Islet of Langerhans (tissue), 1 donor: ENCODE results near the gene NPM3.

Experiments used
- FAIRE-seq: peaks from one replicate; lab custom pipeline; 2011; peaks lifted over from hg19 to GRCh38; lab: Jason Lieb, UNC

Gene NPM3

GRCh38 chr10:101782811-101783735 is at the start of gene NPM3:
NPM3 (minus strand) TSS chr10:101783446; CDS start chr10:101783390, 56 bp downstream.
- FAIRE-seq = no peak

GRCh38 chr10:101832325-101832771 is 49.1 kb upstream of the NPM3 start:
- no peak for FAIRE-seq

- FAIRE-seq = no peak
Measured at GRCh38 chr10:101831169-101831811, 48.0 kb upstream of the NPM3 start.

- no peak for FAIRE-seq
Measured at GRCh38 chr10:101830322-101831168, 47.3 kb upstream of the NPM3 start.

- FAIRE-seq = no peak
Measured at GRCh38 chr10:101829561-101830315, 46.5 kb upstream of the NPM3 start.

- FAIRE-seq = no peak
Measured at GRCh38 chr10:101828766-101829551, 45.7 kb upstream of the NPM3 start.

- no peak for FAIRE-seq
Measured at GRCh38 chr10:101827919-101828600, 44.8 kb upstream of the NPM3 start.

- no peak for FAIRE-seq
Measured at GRCh38 chr10:101826852-101827434, 43.7 kb upstream of the NPM3 start.

GRCh38 chr10:101824736-101825135 is 41.5 kb upstream of the NPM3 start:
- FAIRE-seq = no peak

GRCh38 chr10:101818872-101819633 is 35.8 kb upstream of the NPM3 start:
- no peak for FAIRE-seq

GRCh38 chr10:101818119-101818871 is 35.0 kb upstream of the NPM3 start, which contains the start of gene OGA:
OGA (minus strand) TSS chr10:101818444; CDS start chr10:101818022, 422 bp downstream.
- FAIRE-seq = peak; percentile 90

GRCh38 chr10:101817337-101818118 is 34.3 kb upstream of the NPM3 start:
- FAIRE-seq = no peak

- FAIRE-seq = no peak
Measured at GRCh38 chr10:101816913-101817336, 33.7 kb upstream of the NPM3 start.

- peak; percentile 72 for FAIRE-seq
Measured at GRCh38 chr10:101816376-101816775, 33.1 kb upstream of the NPM3 start.

GRCh38 chr10:101814466-101815071 is 31.3 kb upstream of the NPM3 start:
- FAIRE-seq = no peak

- FAIRE-seq = no peak
Measured at GRCh38 chr10:101812606-101813005, 29.4 kb upstream of the NPM3 start.

GRCh38 chr10:101807158-101807557 is 23.9 kb upstream of the NPM3 start:
- peak; percentile 79 for FAIRE-seq
